HEK293T (cell line): ENCODE results near the gene SOCS4.
"Not testable (repeated sequence)": the region's sequence is repeated elsewhere in the genome, so short reads cannot be mapped to it uniquely, and the experiment has no call there.

ENCODE experiments used
- CTCF ChIA-PET: fragments of 350-600 bp; formaldehyde crosslinking; extraction: SDS; loops from one replicate; lab custom pipeline; 2021; ENCODE audit warnings: antibody characterized with exemption, inconsistent platforms; lab: Yijun Ruan, JAX
- POLR2A ChIA-PET: fragments of 350-600 bp; formaldehyde crosslinking; extraction: SDS; loops from one replicate; lab custom pipeline; 2020; ENCODE audit warnings: antibody characterized with exemption, inconsistent platforms; lab: Yijun Ruan, JAX
- DNase-seq: peaks from one replicate; pipeline ENCODE4 v3.0.0; 2012; ENCODE audit warnings: mixed read lengths; ENCODE audit errors: extremely low spot score
- ARNT ChIP-seq: fragments of 450-650 bp; IDR thresholded peaks from 2 replicates; pipeline ENCODE4 v1.6.1; 2017; ENCODE audit warnings: mild to moderate bottlenecking
- BHLHE40 ChIP-seq: fragments of 450-650 bp; IDR thresholded peaks from 2 replicates; pipeline ENCODE4 v1.6.1; 2016; ENCODE audit warnings: mild to moderate bottlenecking, moderate library complexity, borderline replicate concordance
- CTBP1 ChIP-seq: fragments of 450-650 bp; IDR thresholded peaks from 2 replicates; pipeline ENCODE4 v1.6.1; 2016; ENCODE audit warnings: borderline replicate concordance
- ELF4 ChIP-seq: fragments of 450-650 bp; IDR thresholded peaks from 2 replicates; pipeline ENCODE4 v1.6.1; 2017; ENCODE audit warnings: antibody characterized with exemption
- FOXA1 ChIP-seq: fragments of 450-650 bp; IDR thresholded peaks from 2 replicates; pipeline ENCODE4 v1.6.1; 2016; ENCODE audit warnings: mild to moderate bottlenecking
- FOXK2 ChIP-seq: fragments of 450-650 bp; IDR thresholded peaks from 2 replicates; pipeline ENCODE4 v1.6.1; 2016; ENCODE audit warnings: mild to moderate bottlenecking
- FOXM1 ChIP-seq: fragments of 450-650 bp; IDR thresholded peaks from 2 replicates; pipeline ENCODE4 v1.6.1; 2017; ENCODE audit warnings: mild to moderate bottlenecking, borderline replicate concordance
- HDGF ChIP-seq: fragments of 450-650 bp; IDR thresholded peaks from 2 replicates; pipeline ENCODE4 v1.6.1; 2017; ENCODE audit warnings: antibody characterized with exemption, borderline replicate concordance
- L3MBTL2 ChIP-seq: fragments of 450-650 bp; conservative IDR thresholded peaks from 2 replicates; pipeline ENCODE4 v1.6.1; 2016; ENCODE audit warnings: mild to moderate bottlenecking
- LEF1 ChIP-seq: fragments of 450-650 bp; IDR thresholded peaks from 2 replicates; pipeline ENCODE4 v1.6.1; 2017; ENCODE audit warnings: mild to moderate bottlenecking, borderline replicate concordance
- NFRKB ChIP-seq: fragments of 450-650 bp; IDR thresholded peaks from 2 replicates; pipeline ENCODE4 v1.6.1; 2016; ENCODE audit warnings: mild to moderate bottlenecking, moderate library complexity
- SP1 ChIP-seq: fragments of 450-650 bp; IDR thresholded peaks from 2 replicates; pipeline ENCODE4 v1.6.1; 2017
- SUZ12 ChIP-seq: fragments of 450-650 bp; IDR thresholded peaks from 2 replicates; pipeline ENCODE4 v1.6.1; 2016; ENCODE audit warnings: mild to moderate bottlenecking
- TARDBP ChIP-seq: fragments of 450-650 bp; IDR thresholded peaks from 2 replicates; pipeline ENCODE4 v1.6.1; 2016
- ZNF384 ChIP-seq: fragments of 450-650 bp; IDR thresholded peaks from 2 replicates; pipeline ENCODE4 v1.6.1; 2016
- TF ChIP-seq, protein P1 (sequence below): fragments of 450-650 bp; IDR thresholded peaks from 2 replicates; pipeline ENCODE4 v1.6.1; 2016

SOCS4 gene

DNA sequence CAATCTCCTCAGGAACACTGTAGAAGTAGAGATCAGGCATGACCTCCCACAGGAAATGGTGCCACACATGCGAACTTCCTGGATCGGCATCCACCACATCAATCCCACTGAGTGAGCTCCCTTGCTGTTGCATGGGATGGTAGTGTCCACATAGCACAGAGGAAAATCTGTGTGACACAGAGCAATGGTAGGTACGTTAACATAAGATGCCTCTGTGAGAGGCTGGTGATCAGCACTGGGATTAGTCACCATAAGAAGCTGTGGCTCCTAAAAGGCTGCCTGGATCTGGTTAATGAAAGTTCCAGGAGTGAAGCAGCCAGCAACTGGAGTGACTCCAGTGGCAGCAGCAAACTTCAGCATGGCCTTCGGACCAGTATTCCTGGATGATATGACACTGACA lies 22.0 kb upstream of the SOCS4 start:
- ChIA-PET CTCF (no interaction called here), POLR2A (interaction anchor here (1.1 kb wide), 1 partner anchor 22 kb away, joined by 5 read pairs; the partner anchor contains the start of genes SOCS4 and WDHD1)
- DNase-seq, result no peak
- no peak for TF ChIP-seq SP1
- no peak for TF ChIP-seq NFRKB
- no peak for TF ChIP-seq L3MBTL2
- TF ChIP-seq LEF1, result no peak
- no peak for TF ChIP-seq SUZ12
- TF ChIP-seq CTBP1, result no peak
- no peak for TF ChIP-seq ARNT
- no peak for TF ChIP-seq FOXK2
- no peak for TF ChIP-seq FOXA1
- no peak for TF ChIP-seq HDGF
- no peak for TF ChIP-seq ELF4

DNA sequence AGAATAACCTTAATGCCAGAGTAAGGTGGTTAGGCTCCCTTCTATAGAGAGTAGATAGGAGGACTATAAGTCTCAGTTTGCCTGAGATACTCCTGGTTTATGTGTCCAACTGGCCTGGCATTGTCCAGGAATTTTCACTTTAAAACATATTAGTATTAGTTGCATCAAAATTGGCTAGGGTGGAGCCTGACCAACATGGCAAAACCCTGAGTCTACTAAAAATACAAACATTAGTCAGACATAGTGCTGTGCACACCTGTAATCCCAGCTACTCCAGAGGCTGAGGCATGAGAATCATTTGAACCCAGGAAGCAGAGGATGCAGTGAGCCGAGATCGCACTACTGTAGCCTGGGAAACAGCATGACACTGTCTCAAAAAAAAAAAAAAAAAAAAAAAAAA lies 12.0 kb upstream of the SOCS4 start:
- ChIA-PET CTCF (interaction anchor here (0.6 to 1.6 kb wide), 3 partner anchors 12 to 209 kb away, joined by 3 to 9 read pairs (median 4); partner anchors contain the start of genes SOCS4 and WDHD1), POLR2A (interaction anchor here (2.0 to 5.4 kb wide), 2 partner anchors 12 to 36 kb away, joined by 8 to 37 read pairs; partner anchors contain the start of genes MAPK1IP1L, SOCS4 and WDHD1)
- TF ChIP-seq TARDBP (no peak), FOXK2 (no peak), FOXM1 (no peak), BHLHE40 (no peak), ARNT (no peak), ELF4 (no peak), LEF1 (no peak), NFRKB (no peak), HDGF (no peak), CTBP1 (no peak), ZNF384 (no peak), L3MBTL2 (no peak), FOXA1 (no peak), SP1 (no peak), SUZ12 (no peak)
- TF ChIP-seq, protein P1, sequence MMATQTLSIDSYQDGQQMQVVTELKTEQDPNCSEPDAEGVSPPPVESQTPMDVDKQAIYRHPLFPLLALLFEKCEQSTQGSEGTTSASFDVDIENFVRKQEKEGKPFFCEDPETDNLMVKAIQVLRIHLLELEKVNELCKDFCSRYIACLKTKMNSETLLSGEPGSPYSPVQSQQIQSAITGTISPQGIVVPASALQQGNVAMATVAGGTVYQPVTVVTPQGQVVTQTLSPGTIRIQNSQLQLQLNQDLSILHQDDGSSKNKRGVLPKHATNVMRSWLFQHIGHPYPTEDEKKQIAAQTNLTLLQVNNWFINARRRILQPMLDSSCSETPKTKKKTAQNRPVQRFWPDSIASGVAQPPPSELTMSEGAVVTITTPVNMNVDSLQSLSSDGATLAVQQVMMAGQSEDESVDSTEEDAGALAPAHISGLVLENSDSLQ, result no peak
- DNase-seq, result no peak

DNA sequence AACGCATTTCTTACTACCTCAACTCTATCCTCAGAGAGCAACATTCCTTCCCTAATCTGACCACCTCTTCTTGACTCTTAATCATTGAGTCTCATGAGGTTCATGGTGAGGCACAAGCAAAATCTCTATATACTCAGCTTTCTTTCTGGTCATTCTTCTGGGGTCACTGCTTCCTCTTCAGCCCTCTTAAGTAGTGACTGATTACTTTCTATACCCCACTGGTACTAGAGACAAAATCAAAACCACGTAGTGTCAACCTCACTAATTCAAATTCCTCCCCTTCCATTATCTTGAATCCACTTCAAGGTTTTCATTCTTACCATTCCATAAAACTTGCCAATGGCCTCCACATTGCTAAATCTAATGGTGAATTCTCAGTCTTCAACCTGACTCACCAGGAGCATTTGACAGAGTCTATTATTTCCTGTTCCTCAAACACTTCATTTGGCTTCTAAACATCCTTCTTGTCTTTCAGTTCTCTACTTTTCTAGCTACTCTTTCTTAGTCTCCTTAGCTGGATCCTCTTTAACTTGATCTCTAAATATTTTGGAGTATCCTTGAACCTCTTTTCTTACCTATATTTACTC lies 7.0 kb upstream of the SOCS4 start:
- POLR2A ChIA-PET, result interaction anchor here (0.8 kb wide), 1 partner anchor 31 kb away, joined by 3 read pairs; the partner anchor contains the start of gene MAPK1IP1L
- TF ChIP-seq LEF1 (no peak), NFRKB (no peak), L3MBTL2 (no peak), SUZ12 (no peak), CTBP1 (no peak), ARNT (no peak)
- CTCF ChIA-PET, result interaction anchor here (1.2 kb wide), 1 partner anchor 11 kb away, joined by 3 read pairs; no protein-coding TSS in a partner anchor
- no peak for DNase-seq

DNA sequence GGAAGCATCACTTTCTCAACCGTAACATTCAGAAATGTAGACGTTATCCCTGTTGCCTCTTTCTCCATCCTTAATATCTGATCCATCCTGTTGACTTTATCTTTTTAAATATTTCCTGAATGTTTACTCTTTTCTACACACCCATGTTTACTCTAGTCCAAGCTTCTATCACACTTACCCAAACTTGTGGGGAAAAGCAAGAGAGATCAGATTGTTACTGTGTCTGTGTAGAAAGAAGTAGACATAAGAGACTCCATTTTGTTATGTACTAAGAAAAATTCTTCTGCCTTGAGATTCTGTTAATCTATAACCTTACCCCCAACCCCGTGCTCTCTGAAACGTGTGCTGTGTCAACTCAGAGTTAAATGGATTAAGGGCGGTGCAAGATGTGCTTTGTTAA lies 2.7 kb upstream of the SOCS4 start:
- DNase-seq, CTCF ChIA-PET: not testable (repeated sequence)
- POLR2A ChIA-PET, result interaction anchor here (0.7 kb wide), 1 partner anchor 27 kb away, joined by 4 read pairs; the partner anchor contains the start of gene MAPK1IP1L

DNA sequence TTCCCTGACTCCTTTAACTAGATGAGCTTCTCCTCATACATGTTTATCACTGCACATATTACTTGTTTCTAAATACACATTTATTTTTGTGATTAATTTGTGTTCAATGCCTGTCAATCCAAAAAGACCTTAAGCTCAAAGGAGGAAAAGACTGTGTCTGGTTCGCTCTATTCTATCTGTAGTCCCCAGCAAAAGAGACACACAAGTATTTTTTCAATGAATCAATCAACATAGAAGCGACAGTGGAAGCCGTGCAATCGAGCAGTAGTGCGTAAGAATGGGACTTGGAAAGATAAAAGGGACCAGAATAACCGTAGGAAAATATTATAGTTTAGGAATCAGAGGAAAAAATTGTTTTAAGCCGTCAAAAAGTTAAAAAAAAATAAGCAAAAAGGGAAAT lies 1.1 kb upstream of the SOCS4 start:
- POLR2A ChIA-PET, result interaction anchor here (0.7 to 3.5 kb wide), 4 partner anchors 10 to 32 kb away, joined by 4 to 37 read pairs (median 6); partner anchors contain the start of gene MAPK1IP1L
- DNase-seq, result no peak
- no peak for TF ChIP-seq HDGF
- TF ChIP-seq, protein P1, result peak; percentile 58; the same call in 1 of the 2 replicates
- CTCF ChIA-PET, result interaction anchor here (1.4 kb wide), 1 partner anchor 11 kb away, joined by 4 read pairs; no protein-coding TSS in a partner anchor

DNA sequence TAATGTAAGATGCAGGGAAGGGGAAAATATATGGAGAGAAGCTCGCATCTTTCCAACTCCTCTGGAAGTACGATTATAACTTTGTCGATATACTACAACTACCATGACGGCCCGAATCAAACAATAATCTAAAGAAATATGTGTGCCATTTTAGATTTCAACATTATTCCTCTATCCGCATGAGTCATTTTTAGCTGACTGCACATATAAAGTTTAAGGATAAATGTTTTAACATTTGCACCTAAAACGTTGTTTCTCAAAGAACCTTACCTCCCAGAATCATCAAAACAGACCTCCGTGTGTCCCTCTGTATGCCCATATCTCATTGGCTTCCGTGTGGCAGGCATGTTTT lies 619 bp upstream of the SOCS4 start:
- ChIA-PET CTCF (interaction anchor here (0.8 to 1.4 kb wide), 2 partner anchors 11 to 25 kb away, joined by 4 read pairs; partner anchors contain the start of gene MAPK1IP1L), POLR2A (interaction anchor here (0.8 to 3.5 kb wide), 21 partner anchors 10 to 135 kb away, joined by 3 to 52 read pairs (median 5); partner anchors contain the start of gene MAPK1IP1L)
- no peak for TF ChIP-seq SP1
- no peak for TF ChIP-seq BHLHE40
- TF ChIP-seq TARDBP, result no peak
- no peak for TF ChIP-seq ELF4
- no peak for TF ChIP-seq HDGF
- no peak for TF ChIP-seq ZNF384
- no peak for TF ChIP-seq ARNT
- no peak for TF ChIP-seq SUZ12
- TF ChIP-seq FOXA1, result no peak
- TF ChIP-seq, protein P1, result no peak
- no peak for TF ChIP-seq FOXK2
- TF ChIP-seq CTBP1, result no peak
- no peak for TF ChIP-seq FOXM1
- TF ChIP-seq L3MBTL2, result no peak
- TF ChIP-seq NFRKB, result no peak
- TF ChIP-seq LEF1, result no peak
- DNase-seq, result no peak
